ENCODE results near the gene C1orf174.

The C1orf174 gene

DNA sequence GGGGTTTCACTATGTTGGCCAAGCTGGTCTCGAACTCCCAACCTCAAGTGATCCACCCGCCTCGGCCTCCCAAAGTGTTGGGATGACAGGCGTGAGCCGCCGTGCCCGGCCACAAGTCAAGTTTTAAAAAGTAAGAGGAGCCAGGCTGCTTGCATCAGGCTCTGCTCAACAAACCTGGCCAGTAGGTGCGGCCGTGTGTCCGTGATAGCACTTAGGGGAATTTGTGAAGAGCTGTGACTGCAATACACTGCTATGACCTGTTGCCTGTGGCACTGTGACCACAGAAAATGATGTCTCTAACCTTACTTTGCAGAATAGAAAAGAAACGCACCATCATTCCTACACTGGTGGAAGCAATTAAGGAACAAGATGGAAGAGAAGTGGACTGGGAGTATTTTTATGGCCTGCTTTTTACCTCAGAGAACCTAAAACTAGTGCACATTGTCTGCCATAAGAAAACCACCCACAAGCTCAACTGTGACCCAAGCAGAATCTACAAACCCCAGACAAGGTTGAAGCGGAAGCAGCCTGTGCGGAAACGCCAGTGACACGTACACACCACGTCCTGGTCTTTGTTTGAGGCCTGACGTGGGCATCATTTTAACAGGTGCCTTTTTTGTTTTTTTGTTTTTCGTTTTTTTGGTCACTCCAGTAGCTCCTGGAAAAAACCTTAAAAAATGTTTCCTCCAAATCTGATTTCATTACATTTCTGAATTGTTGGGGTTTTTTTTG is 16.7 kb downstream of the C1orf174 start:
- TF ChIP-seq, protein P1, sequence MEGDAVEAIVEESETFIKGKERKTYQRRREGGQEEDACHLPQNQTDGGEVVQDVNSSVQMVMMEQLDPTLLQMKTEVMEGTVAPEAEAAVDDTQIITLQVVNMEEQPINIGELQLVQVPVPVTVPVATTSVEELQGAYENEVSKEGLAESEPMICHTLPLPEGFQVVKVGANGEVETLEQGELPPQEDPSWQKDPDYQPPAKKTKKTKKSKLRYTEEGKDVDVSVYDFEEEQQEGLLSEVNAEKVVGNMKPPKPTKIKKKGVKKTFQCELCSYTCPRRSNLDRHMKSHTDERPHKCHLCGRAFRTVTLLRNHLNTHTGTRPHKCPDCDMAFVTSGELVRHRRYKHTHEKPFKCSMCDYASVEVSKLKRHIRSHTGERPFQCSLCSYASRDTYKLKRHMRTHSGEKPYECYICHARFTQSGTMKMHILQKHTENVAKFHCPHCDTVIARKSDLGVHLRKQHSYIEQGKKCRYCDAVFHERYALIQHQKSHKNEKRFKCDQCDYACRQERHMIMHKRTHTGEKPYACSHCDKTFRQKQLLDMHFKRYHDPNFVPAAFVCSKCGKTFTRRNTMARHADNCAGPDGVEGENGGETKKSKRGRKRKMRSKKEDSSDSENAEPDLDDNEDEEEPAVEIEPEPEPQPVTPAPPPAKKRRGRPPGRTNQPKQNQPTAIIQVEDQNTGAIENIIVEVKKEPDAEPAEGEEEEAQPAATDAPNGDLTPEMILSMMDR (IDR thresholded peaks at IDR 0.05; ENCODE audit: low read depth, low read length), result no peak
- no peak overlapping the region for H3K4me3 ChIP-seq (ENCODE audit: low read depth, low read length)

DNA sequence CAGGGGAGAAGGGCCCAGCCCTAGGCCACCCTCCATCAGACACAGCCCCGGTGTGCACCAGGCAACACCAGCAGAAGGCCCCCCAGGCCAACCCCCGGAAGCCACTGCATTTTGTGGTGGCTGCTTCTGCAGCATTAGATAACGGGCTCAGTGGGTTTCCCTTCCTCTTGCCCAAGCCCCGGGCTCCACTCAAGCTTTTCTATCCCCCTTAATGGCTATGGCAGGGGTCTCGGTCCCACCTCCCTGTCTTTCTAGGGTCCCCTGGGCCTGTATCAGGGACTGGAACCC is 18.9 kb downstream of the C1orf174 start:
- no peak overlapping the region for H3K4me3 ChIP-seq (ENCODE audit: low read depth, low read length)
- TF ChIP-seq, protein P1 (IDR thresholded peaks at IDR 0.05; ENCODE audit: low read depth, low read length), result no peak

DNA sequence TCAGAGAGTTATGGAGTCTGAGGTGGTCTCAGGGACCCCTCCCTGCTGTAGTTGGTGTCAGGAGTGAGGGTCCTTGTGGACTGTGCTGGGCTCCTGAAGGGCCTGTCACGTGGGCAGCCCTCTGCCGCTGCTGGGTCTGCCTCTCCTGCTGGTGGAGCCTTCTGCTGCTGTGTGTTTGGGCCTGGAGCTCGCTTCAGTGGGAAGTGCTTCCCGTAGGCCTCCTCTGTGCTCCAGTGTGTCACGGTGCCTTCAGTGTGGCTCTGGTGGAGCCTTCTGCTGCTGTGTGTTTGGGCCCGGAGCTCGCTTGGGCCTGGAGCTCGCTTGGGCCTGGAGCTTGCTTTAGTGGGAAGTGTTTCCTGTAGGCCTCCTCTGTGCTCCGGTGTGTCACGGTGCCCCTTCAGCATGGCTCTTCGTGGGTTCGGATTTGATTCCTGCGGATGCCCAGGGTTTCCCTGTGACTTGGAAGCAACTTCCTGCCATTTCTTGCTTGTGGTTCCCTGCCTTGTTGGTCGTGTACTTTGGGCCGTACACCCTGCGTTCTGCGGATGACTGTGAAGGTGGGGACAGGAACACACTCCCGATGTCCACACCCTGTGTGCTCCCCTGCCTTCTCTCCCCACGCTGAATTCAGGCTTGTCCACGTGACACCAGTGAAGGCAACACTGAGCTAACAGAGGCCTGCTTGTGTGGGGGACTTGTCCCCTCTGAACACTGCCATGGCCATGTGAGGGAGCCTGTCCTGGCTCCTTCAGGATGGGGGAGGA is 19.5 kb downstream of the C1orf174 start:
- TF ChIP-seq, protein P1 (IDR thresholded peaks at IDR 0.05; ENCODE audit: low read depth, low read length), result no peak
- H3K4me3 ChIP-seq (ENCODE audit: low read depth, low read length), result no peak overlapping the region

DNA sequence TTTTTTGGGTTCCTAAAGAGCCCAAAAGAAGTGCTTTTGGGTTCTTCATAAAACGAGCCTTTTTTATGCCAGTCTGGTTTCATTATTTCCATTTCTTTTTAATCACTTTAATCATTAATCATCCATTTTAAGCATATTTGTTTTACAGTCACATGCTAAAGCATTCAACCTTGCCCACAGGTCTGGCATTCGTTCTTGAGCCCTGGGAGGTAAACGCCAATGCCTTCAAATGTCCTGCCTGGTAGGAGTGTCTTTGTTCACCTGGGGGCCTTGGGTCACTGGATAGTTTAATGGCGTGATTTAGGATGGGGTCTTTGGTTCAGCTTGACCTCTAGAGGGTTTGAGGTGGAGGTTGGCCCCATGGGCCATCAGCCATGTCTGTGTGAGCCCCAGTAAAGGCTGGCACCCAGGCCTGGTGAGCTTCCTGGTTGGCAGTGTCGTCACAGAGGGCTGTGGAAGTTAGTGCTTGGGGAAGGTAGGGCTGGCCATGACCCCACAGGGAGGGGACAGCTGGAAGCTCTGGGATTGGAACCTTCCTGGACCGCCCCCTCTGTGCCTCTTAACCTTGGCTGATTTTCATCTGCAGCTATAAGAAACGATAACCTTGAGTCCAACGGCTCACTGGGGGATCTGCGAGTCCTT is 20.2 kb downstream of the C1orf174 start:
- H3K4me3 ChIP-seq (ENCODE audit: low read depth, low read length), result no peak overlapping the region
- TF ChIP-seq, protein P1 (IDR thresholded peaks at IDR 0.05; ENCODE audit: low read depth, low read length), result no peak

DNA sequence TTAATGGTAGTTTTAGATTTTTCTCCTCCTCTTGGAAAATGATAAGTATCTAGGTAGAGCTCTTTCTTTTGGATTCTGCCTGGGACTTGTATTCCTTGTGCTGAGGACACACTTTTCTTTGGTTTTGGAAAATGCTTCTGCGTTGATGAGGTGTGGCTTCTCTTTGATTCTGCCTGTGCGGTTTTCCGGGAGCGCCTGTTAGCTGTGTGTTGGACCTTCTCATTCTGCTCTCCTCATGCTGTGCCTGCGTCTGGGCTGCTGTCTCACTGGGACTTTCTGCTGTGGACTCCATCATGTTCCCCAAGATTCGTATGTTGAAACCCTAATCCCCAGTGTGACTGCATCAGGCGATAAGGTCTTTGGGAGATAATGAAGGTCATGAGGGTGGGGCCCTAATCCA is 21.0 kb downstream of the C1orf174 start:
- no peak overlapping the region for H3K4me3 ChIP-seq (ENCODE audit: low read depth, low read length)
- TF ChIP-seq, protein P1 (IDR thresholded peaks at IDR 0.05; ENCODE audit: low read depth, low read length), result no peak

DNA sequence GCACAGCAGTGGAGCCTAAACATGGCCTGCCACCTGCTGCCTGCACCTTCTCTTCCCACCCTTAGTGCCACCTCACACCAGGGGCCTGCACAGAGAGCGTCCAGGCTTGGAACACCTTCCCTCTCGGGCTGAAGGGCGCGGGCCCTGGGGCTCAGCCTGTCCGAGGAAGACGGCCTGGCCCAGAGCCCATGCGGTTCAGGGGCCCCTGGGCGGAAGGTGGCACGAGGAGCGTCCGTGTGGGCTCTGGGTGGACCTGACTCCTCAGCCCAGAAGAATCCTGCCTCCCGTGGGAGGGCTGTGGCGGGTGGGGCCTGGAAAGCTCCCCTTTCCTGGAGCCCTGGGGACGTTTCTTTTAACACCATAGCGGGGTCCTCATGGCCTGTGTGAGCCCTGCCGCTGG is 23.4 kb downstream of the C1orf174 start:
- TF ChIP-seq, protein P1 (IDR thresholded peaks at IDR 0.05; ENCODE audit: low read depth, low read length), result no peak
- no peak overlapping the region for H3K4me3 ChIP-seq (ENCODE audit: low read depth, low read length)

DNA sequence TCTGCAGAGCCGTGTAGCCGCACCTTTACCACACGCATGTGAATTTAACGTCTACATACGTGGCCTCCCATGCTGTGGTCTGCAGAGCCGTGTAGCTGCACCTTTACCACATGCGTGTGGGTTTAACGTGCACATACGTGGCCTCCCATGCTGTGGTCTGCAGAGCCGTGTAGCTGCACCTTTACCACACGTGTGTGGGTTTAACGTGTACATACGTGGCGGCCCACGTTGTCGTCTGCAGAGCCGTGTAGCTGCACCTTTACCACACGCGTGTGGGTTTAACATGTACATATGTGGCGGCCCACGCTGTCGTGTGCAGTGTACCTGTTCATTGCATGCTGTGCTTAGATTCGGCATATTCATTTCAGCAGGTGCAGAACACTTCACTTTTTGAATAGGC is 25.3 kb downstream of the C1orf174 start:
- TF ChIP-seq, protein P1 (IDR thresholded peaks at IDR 0.05; ENCODE audit: low read depth, low read length), result no peak
- H3K4me3 ChIP-seq (ENCODE audit: low read depth, low read length), result no peak overlapping the region
